ENCODE measurements around the gene POLR2E. TPM values are rescaled to one million over a fixed set of nuclear protein-coding genes. Genes with fewer than 3 reads are reported as not detected.

POLR2E gene
- total and polyA plus RNA-seq, 2 experiments from 2014 or later: 257 to 286 TPM

DNA sequence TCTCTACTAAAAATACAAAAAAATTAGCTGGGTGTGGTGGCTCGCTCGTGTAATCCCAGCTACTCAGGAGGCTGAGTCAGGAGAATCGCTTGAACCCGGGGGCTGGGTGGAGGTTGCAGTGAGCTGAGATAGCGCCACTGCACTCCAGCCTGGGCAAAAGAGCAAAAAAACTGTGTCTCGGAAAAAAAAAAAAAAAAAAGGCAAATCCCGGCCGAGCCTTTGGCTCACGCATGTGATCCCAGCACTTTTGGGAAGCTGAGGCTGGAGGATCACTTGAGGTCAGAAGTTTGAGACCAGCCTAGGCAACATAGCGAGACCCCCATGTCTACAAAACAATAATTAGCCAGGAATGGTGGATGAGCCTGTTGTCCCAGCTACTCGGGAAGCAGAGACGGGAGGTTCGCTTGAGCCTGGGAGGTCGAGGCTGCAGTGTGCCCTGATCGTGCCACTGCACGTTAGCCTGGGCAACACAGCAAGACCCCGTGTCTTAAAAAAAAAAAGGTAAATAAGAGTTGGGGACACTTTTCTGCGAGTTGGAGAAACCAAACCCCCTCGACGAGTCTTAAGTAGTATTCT is 8.0 kb upstream of the POLR2E start:
- Histone ChIP-seq H3K4me3 (peak overlapping the region; percentile 15; the same call in 1 of the 2 replicates), H4K20me1 (replicated peaks; ENCODE audit: insufficient read depth) (no peaks in the 10 kb centered on the region; the same call in 1 of the 2 replicates), H3K27me3 (ENCODE audit: insufficient read depth) (no peaks in the 10 kb centered on the region), H3K4me2 (peak overlapping the region; percentile 44; the same call in 1 of the 2 replicates), H3K4me1 (ENCODE audit: insufficient read depth) (peaks cover 11% of the 10 kb centered on the region), H3K79me2 (replicated peaks; ENCODE audit: insufficient read depth) (no peaks in the 10 kb centered on the region), H3K9me2 (ENCODE audit: insufficient read depth) (no peaks in the 10 kb centered on the region), H2AFZ (no peak overlapping the region), H3F3A (replicated peaks; ENCODE audit: low read depth) (peaks cover 26% of the 10 kb centered on the region), H3K27ac (ENCODE audit: low read depth) (peak overlapping the region; percentile 89), H3K36me3 (ENCODE audit: insufficient read depth) (0 out of 2 replicates have a peak, but pooled peaks cover 3% of the 10 kb centered on the region)
- Mint-ChIP-seq H3K27me3 (ENCODE audit: insufficient read depth, low read depth, poor library complexity) (peaks cover 21% of the 10 kb centered on the region), H3K9me3 (no peaks in the 10 kb centered on the region), H3K4me3 (peak overlapping the region; percentile 50), H3K36me3 (ENCODE audit: low read depth) (peaks cover 12% of the 10 kb centered on the region), H3K4me1 (peaks cover 18% of the 10 kb centered on the region; the same call in 2 of the 3 replicates), H3K27ac (peak overlapping the region; percentile 62; the same call in 1 of the 2 replicates)
- TF ChIP-seq CREB1 (CRISPR knock-in tag; IDR thresholded peaks at IDR 0.05; ENCODE audit: low read depth) (no peak), ZNF462 (CRISPR knock-in tag; IDR thresholded peaks at IDR 0.05) (no peak), STAT1 (IDR thresholded peaks at IDR 0.05; ENCODE audit: unreplicated experiment) (no peak), NANOG (IDR thresholded peaks at IDR 0.05; ENCODE audit: borderline replicate concordance) (no peak), JUNB (IDR thresholded peaks at IDR 0.05; ENCODE audit: unreplicated experiment) (no peak), ETS1 (IDR thresholded peaks at IDR 0.05) (no peak), ZNF114 (CRISPR knock-in tag; IDR thresholded peaks at IDR 0.05) (no peak), REST (IDR thresholded peaks at IDR 0.05; ENCODE audit: unreplicated experiment) (no peak), EZH2 (IDR thresholded peaks at IDR 0.05; ENCODE audit: low read depth, unreplicated experiment) (no peak), POLR2AphosphoS5 (IDR thresholded peaks at IDR 0.05; ENCODE audit: low read depth) (no peak), ZNF331 (CRISPR knock-in tag; IDR thresholded peaks at IDR 0.05; ENCODE audit: low read depth) (no peak), EZH2phosphoT487 (IDR thresholded peaks at IDR 0.05; ENCODE audit: unreplicated experiment) (no peak), CTCF (conservative IDR thresholded peaks at IDR 0.05; ENCODE audit: low read depth in 2 of 2) (no peak)
- no peak for DNase-seq (ENCODE audit: low spot score)
- ATAC-seq: no peak
